ENCODE data around the gene EFNA3. TPM values are rescaled to one million over a fixed set of nuclear protein-coding genes. Genes with fewer than 3 reads are reported as not detected.

The EFNA3 gene
- total and polyA plus RNA-seq, 9 of the 15 experiments (the other 6 are each of a cell fraction or from before 2014, with no cell fraction given) = 0.59 to 7.9 (median 4.7) TPM

DNA sequence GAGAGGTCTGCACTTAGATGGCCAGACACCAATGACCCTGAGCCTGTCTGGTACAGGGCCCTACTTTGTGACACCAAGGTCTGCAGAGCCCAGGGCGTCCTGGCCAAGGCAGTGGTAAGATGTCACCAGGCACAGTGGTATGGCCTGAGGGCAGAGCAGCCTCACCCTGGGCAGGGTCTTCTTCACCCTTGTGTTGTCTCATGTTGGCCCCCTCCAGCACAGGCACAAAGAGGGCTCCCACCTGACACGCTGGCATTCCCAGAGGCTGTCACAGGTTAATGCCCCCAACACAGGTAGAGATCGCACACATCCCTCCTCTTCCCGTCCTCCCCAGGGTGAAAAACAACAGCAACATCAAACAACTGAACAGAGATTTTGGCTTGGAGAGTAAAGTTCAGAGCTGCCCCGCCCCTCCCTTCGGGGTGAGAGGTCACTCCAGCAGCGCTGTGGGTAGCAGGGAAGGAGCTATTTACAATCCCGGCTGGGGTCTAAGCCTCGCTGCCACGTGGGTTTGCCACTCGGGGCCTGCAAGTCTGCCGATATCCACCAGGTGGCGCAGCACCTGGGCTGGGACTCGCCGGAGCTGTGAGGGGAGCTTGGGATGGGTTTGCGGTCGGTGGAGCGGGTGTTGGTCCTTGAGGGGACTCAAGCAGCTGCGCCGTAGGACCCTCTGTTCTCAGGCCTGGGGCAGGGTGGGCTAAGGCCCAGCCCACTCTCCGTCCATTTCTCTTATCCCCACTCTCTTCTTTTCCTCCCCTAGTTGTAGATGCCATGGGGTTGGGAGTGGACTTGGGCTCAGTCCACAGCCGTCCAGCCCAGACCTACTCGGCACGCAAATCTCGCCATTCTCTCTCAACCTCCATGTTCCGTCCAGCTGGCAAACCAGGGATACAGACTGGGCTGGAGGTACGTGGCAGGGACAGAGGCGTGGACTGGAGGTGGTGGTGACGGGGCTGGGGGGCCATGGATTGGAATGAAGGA is 12.7 kb downstream of the EFNA3 start:
- H3K27me3 ChIP-seq (ENCODE audit: control insufficient read depth in 2 of 2, insufficient read depth in 2 of 2, low read length in 2 of 2) = peaks cover 0 to 3% of the 10 kb centered on the region in 2 experiments; a peak in 1 of 5 replicates
- CTCF ChIA-PET (ENCODE audit: low intra/inter-chr PET ratio) = interaction anchor here (0.7 to 2.6 kb wide), 4 partner anchors 29 to 133 kb away, joined by 3 to 59 read pairs (median 5); partner anchors contain the start of gene KRTCAP2
- intact Hi-C loops (cut with micrococcal nuclease) = loop anchor here (1.0 to 10.0 kb wide), 2 partner anchors 76 to 503 kb away; no protein-coding TSS in a partner anchor
- in situ Hi-C loops (cut with MboI) = loop anchor here (5.0 to 10.0 kb wide), 2 partner anchors 76 to 503 kb away; no protein-coding TSS in a partner anchor
- H3K36me3 ChIP-seq (ENCODE audit: control insufficient read depth, insufficient read depth, low read length) = peaks cover 6% of the 10 kb centered on the region; the same call in 1 of the 3 replicates
- POLR2A ChIA-PET = interaction anchor here (0.6 to 1.5 kb wide), 10 partner anchors 11 to 105 kb away, joined by 3 to 9 read pairs (median 3); partner anchors contain the start of genes KRTCAP2 and SLC50A1
- H3K9me1 ChIP-seq (ENCODE audit: control insufficient read depth, insufficient read depth, low read length) = peaks cover 5% of the 10 kb centered on the region
- BruUV-seq (replicated peaks) = no TSS peak
- FAIRE-seq = peak; percentile 95
- H3K79me2 ChIP-seq (ENCODE audit: control insufficient read depth, insufficient read depth, low read length) = no peaks in the 10 kb centered on the region; the same call in 2 of the 3 replicates
- peak; percentile 89 for ATAC-seq
- H3K9me3 ChIP-seq (replicated peaks; ENCODE audit: control insufficient read depth, insufficient read depth, low read depth, low read length) = no peaks in the 10 kb centered on the region
- peak; percentile 79 to 92 (median 82) for DNase-seq (ENCODE audit: extremely low read depth in 1 of 4, low spot score in 3 of 4)
- no peak overlapping the region for H3K4me3 ChIP-seq
- H3K9ac ChIP-seq (ENCODE audit: insufficient read depth in 1 of 2, low read depth in 2 of 2, low read length in 2 of 2) = peak overlapping the region; percentile 34 to 87; a peak in 3 of 4 replicates
- peaks cover 12 to 24% of the 10 kb centered on the region in 2 experiments; a peak in 4 of 5 replicates for H3K4me1 ChIP-seq (replicated peaks in 1 of 2; ENCODE audit: control insufficient read depth in 2 of 2, insufficient read depth in 2 of 2, low read length in 2 of 2)
- peak overlapping the region; percentile 99 for H2AFZ ChIP-seq (ENCODE audit: low read depth, low read length)
- 19% methylated on average over 28 of the region's 29 CpGs for WGBS (ENCODE audit: insufficient coverage, low coverage, missing lambda C conversion rate)
- H4K20me1 ChIP-seq (replicated peaks; ENCODE audit: control insufficient read depth, insufficient read depth, low read length) = no peaks in the 10 kb centered on the region
- H3K27ac ChIP-seq (ENCODE audit: extremely low read depth, low read depth, low read length) = no peak overlapping the region
- peak overlapping the region; percentile 66 for H3K4me2 ChIP-seq (ENCODE audit: insufficient read depth, low read length)
- TF ChIP-seq EP400 (IDR thresholded peaks at IDR 0.05) (peak; percentile 70), ILK (tag; IDR thresholded peaks at IDR 0.05; ENCODE audit: borderline replicate concordance, low read depth) (no peak), MTA3 (IDR thresholded peaks at IDR 0.05; ENCODE audit: borderline replicate concordance) (0 out of 2 replicates have a peak, but pooled peaks have one; percentile 41), SIX5 (IDR thresholded peaks at IDR 0.05; ENCODE audit: borderline replicate concordance in 1 of 2, insufficient read depth in 1 of 2, low read depth in 1 of 2, low read length in 2 of 2) (peak in 1 of 2 experiments; percentile 6; a peak in 1 of 4 replicates), SP2 (IDR thresholded peaks at IDR 0.05; ENCODE audit: extremely low read depth, low read depth, low read length, poor library complexity, severe bottlenecking) (no peak), ZFP1 (CRISPR knock-in tag; IDR thresholded peaks at IDR 0.05) (no peak), HDAC1 (IDR thresholded peaks at IDR 0.05) (0 out of 4 replicates have a peak, but pooled peaks of 1 of the 2 experiments have one; percentile 26), KLF16 (IDR thresholded peaks at IDR 0.05) (0 out of 2 replicates have a peak, but pooled peaks have one; percentile 4), MXD1 (CRISPR knock-in tag; IDR thresholded peaks at IDR 0.05; ENCODE audit: borderline replicate concordance, poor library complexity, severe bottlenecking) (no peak), NR1H2 (CRISPR knock-in tag; IDR thresholded peaks at IDR 0.05) (no peak), FOXM1 (IDR thresholded peaks at IDR 0.05; ENCODE audit: low read depth) (no peak), FOXM1 (CRISPR knock-in tag; IDR thresholded peaks at IDR 0.05; ENCODE audit: low read depth) (no peak), ZNF224 (CRISPR knock-in tag; IDR thresholded peaks at IDR 0.05) (no peak), WHSC1 (IDR thresholded peaks at IDR 0.05; ENCODE audit: low read length) (no peak), BRD4 (IDR thresholded peaks at IDR 0.05) (no peak)
- TF ChIP-seq, protein P1, sequence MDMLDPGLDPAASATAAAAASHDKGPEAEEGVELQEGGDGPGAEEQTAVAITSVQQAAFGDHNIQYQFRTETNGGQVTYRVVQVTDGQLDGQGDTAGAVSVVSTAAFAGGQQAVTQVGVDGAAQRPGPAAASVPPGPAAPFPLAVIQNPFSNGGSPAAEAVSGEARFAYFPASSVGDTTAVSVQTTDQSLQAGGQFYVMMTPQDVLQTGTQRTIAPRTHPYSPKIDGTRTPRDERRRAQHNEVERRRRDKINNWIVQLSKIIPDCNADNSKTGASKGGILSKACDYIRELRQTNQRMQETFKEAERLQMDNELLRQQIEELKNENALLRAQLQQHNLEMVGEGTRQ (CRISPR knock-in tag; IDR thresholded peaks at IDR 0.05) = peak; percentile 70
- TF ChIP-seq, protein P2, sequence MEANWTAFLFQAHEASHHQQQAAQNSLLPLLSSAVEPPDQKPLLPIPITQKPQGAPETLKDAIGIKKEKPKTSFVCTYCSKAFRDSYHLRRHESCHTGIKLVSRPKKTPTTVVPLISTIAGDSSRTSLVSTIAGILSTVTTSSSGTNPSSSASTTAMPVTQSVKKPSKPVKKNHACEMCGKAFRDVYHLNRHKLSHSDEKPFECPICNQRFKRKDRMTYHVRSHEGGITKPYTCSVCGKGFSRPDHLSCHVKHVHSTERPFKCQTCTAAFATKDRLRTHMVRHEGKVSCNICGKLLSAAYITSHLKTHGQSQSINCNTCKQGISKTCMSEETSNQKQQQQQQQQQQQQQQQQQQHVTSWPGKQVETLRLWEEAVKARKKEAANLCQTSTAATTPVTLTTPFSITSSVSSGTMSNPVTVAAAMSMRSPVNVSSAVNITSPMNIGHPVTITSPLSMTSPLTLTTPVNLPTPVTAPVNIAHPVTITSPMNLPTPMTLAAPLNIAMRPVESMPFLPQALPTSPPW (CRISPR knock-in tag; IDR thresholded peaks at IDR 0.05) = no peak
